Endothelial cell of umbilical vein (primary cell): ENCODE results near the gene MYF6.

Experiments used
- EZH2 ChIP-seq: IDR thresholded peaks from 2 replicates; pipeline ENCODE4 v1.6.1; 2012; ENCODE audit warnings: borderline replicate concordance, low read depth, mild to moderate bottlenecking, moderate library complexity, low read length, inconsistent platforms; ENCODE audit not compliant: severe bottlenecking
- FOS ChIP-seq: IDR thresholded peaks from 2 replicates; pipeline ENCODE4 v1.6.1; 2011; ENCODE audit warnings: mild to moderate bottlenecking, low read length, moderate library complexity, borderline replicate concordance; ENCODE audit not compliant: insufficient read depth
- JUN ChIP-seq: IDR thresholded peaks from 2 replicates; pipeline ENCODE4 v1.6.1; 2011; ENCODE audit warnings: borderline replicate concordance, low read depth; ENCODE audit not compliant: insufficient read length, insufficient read depth
- MYC ChIP-seq: IDR thresholded peaks from one replicate; pipeline ENCODE4 v1.6.1; 2011; ENCODE audit warnings: mild to moderate bottlenecking, low read depth, low read length
- POLR2A ChIP-seq: IDR thresholded peaks from 2 replicates; pipeline ENCODE4 v1.6.1; 2012; ENCODE audit warnings: low read depth, mild to moderate bottlenecking, control low read depth, low read length
- POLR2AphosphoS5 ChIP-seq: IDR thresholded peaks from 2 replicates; pipeline ENCODE4 v1.6.1; 2012; ENCODE audit warnings: low read depth, mild to moderate bottlenecking, control low read depth, low read length, moderate library complexity; ENCODE audit not compliant: insufficient read depth
- TF ChIP-seq, protein P1 (sequence below), 2 donors: IDR thresholded peaks; 1 replicate in 1 of 2; 2 replicates in 1 of 2; pipeline ENCODE4 v1.5.1; 2011; ENCODE audit warnings: low read length in 2 of 2, mild to moderate bottlenecking in 2 of 2, moderate library complexity in 2 of 2, control low read depth in 1 of 2, inconsistent platforms in 1 of 2, low read depth in 1 of 2; ENCODE audit not compliant: insufficient read depth in 1 of 2; ENCODE audit errors: extremely low read depth in 1 of 2
- TF ChIP-seq, protein P2 (sequence below): IDR thresholded peaks from 2 replicates; pipeline ENCODE4 v1.6.1; 2011; ENCODE audit not compliant: insufficient read depth, insufficient read length

DNA sequence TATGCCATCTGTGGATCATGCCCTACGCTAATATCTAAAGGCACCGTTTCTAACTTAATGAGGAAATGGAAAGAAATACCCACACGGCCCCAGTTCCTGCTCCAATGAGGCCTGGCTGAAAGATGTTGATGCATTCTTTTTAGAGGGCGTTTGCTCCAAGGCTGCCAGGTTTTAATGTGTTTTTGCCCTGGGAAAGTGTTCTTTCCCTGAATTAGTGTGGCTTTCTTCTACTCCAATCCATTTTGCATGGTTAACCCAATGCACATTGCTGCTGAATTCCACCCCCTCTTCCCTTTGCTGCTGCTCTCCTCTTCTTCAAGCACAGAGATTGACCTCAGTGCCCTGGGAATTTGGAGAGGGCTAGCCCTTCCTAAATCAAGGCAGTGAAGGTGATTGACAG is 10.4 kb downstream of the MYF6 start:
- TF ChIP-seq EZH2 (no peak), MYC (no peak), POLR2AphosphoS5 (no peak), POLR2A (no peak), FOS (no peak), JUN (no peak)
- TF ChIP-seq, protein P1, sequence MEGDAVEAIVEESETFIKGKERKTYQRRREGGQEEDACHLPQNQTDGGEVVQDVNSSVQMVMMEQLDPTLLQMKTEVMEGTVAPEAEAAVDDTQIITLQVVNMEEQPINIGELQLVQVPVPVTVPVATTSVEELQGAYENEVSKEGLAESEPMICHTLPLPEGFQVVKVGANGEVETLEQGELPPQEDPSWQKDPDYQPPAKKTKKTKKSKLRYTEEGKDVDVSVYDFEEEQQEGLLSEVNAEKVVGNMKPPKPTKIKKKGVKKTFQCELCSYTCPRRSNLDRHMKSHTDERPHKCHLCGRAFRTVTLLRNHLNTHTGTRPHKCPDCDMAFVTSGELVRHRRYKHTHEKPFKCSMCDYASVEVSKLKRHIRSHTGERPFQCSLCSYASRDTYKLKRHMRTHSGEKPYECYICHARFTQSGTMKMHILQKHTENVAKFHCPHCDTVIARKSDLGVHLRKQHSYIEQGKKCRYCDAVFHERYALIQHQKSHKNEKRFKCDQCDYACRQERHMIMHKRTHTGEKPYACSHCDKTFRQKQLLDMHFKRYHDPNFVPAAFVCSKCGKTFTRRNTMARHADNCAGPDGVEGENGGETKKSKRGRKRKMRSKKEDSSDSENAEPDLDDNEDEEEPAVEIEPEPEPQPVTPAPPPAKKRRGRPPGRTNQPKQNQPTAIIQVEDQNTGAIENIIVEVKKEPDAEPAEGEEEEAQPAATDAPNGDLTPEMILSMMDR (IDR thresholded peaks at IDR 0.05; ENCODE audit: extremely low read depth in 1 of 2, insufficient read depth in 1 of 2, low read depth in 1 of 2, low read length in 2 of 2) = no peak
- TF ChIP-seq, protein P2, sequence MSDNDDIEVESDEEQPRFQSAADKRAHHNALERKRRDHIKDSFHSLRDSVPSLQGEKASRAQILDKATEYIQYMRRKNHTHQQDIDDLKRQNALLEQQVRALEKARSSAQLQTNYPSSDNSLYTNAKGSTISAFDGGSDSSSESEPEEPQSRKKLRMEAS = no peak
